KMS-11 (cell line): Measurements from ENCODE around the gene HTT.

Experiments
- H2AFZ ChIP-seq: fragments of 200-600 bp; sonication (generic); 2 replicates; pipeline ENCODE4 v1.6.1; 2016; ENCODE audit warnings: antibody characterized with exemption, mixed run types, low read depth
- H3K27ac ChIP-seq: fragments of 200-600 bp; sonication (generic); 2 replicates; pipeline ENCODE4 v1.6.1; 2016; ENCODE audit warnings: mild to moderate bottlenecking, mixed run types
- H3K27me3 ChIP-seq: fragments of 200-600 bp; sonication (generic); 2 replicates; pipeline ENCODE4 v1.6.1; 2017; ENCODE audit warnings: mild to moderate bottlenecking, low read depth, mixed run types, moderate library complexity; ENCODE audit not compliant: insufficient read depth
- H3K36me3 ChIP-seq: fragments of 200-600 bp; sonication (generic); 2 replicates; pipeline ENCODE4 v1.6.1; 2017; ENCODE audit warnings: mild to moderate bottlenecking, mixed run types; ENCODE audit not compliant: insufficient read depth
- H3K4me1 ChIP-seq: fragments of 200-600 bp; sonication (generic); 2 replicates; pipeline ENCODE4 v1.6.1; 2016; ENCODE audit warnings: mild to moderate bottlenecking, low read depth, mixed run types; ENCODE audit not compliant: poor library complexity, severe bottlenecking
- H3K4me2 ChIP-seq: fragments of 200-600 bp; sonication (generic); 2 replicates; pipeline ENCODE4 v1.7.0; 2016; ENCODE audit warnings: mild to moderate bottlenecking, mixed run types
- H3K4me3 ChIP-seq: fragments of 200-600 bp; sonication (generic); IDR thresholded peaks from 2 replicates; pipeline ENCODE4 v1.6.1; 2017; ENCODE audit warnings: low read depth, low read length, mixed read lengths; ENCODE audit not compliant: insufficient read depth
- H3K79me2 ChIP-seq: fragments of 200-600 bp; sonication (generic); 2 replicates; pipeline ENCODE4 v1.6.1; 2016; ENCODE audit warnings: low read depth, mixed run types; ENCODE audit not compliant: insufficient read depth
- H3K9ac ChIP-seq: fragments of 200-600 bp; sonication (generic); 2 replicates; pipeline ENCODE4 v1.6.1; 2016; ENCODE audit warnings: mild to moderate bottlenecking, mixed run types
- H4K20me1 ChIP-seq: fragments of 200-600 bp; sonication (generic); 2 replicates; pipeline ENCODE4 v1.6.1; 2016; ENCODE audit warnings: mild to moderate bottlenecking, mixed run types; ENCODE audit not compliant: insufficient read depth
- TF ChIP-seq, protein P1 (sequence below): fragments of 200-600 bp; sonication (generic); conservative IDR thresholded peaks from 2 replicates; pipeline ENCODE4 v1.6.1; 2017; ENCODE audit warnings: low read depth, mild to moderate bottlenecking, antibody characterized with exemption, low read length, moderate library complexity, mixed read lengths

Gene HTT

DNA sequence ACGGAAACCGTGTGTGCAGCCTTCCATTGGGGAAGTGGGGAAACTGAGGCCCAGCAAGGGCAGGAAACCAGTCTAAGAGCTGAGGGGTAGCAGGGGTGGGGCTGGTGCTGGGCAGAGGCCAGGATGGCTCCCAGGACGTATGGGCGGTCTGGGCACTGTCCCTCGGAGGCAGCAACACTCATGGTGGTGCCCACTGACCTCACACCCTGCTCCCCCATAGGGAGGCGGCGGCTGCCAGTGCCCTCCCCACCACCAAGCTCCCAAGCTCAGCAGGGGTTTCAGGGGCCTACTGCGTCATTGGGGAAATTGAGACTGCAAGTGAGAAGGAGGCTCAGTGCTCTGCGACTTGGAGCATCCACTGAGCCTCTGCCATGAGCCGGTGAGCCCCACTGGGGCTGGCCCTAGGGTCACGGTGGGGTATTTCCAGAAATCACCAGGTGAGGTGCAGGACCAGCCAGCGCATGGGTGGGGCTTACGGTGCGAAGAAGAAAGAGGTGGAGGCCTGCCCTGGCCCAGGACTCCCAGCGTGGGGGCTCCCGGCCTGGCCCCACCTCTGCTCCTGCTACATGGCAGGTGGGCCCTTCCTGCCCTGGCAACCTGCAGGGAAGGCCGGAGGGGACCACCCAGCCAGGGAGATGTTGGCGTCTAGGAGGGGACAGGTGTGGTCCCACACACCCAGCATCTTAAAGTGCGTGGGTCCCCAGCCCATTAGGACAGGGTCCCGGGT lies 175.4 kb downstream of the HTT start:
- Histone ChIP-seq H2AFZ (no peak overlapping the region), H3K4me3 (no peak overlapping the region), H3K4me2 (no peak overlapping the region), H3K36me3 (no peaks in the 10 kb centered on the region), H3K79me2 (no peaks in the 10 kb centered on the region), H3K4me1 (no peaks in the 10 kb centered on the region), H4K20me1 (no peaks in the 10 kb centered on the region), H3K27ac (no peak overlapping the region), H3K9ac (no peak overlapping the region), H3K27me3 (no peaks in the 10 kb centered on the region)
- TF ChIP-seq, protein P1, sequence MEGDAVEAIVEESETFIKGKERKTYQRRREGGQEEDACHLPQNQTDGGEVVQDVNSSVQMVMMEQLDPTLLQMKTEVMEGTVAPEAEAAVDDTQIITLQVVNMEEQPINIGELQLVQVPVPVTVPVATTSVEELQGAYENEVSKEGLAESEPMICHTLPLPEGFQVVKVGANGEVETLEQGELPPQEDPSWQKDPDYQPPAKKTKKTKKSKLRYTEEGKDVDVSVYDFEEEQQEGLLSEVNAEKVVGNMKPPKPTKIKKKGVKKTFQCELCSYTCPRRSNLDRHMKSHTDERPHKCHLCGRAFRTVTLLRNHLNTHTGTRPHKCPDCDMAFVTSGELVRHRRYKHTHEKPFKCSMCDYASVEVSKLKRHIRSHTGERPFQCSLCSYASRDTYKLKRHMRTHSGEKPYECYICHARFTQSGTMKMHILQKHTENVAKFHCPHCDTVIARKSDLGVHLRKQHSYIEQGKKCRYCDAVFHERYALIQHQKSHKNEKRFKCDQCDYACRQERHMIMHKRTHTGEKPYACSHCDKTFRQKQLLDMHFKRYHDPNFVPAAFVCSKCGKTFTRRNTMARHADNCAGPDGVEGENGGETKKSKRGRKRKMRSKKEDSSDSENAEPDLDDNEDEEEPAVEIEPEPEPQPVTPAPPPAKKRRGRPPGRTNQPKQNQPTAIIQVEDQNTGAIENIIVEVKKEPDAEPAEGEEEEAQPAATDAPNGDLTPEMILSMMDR = no peak

DNA sequence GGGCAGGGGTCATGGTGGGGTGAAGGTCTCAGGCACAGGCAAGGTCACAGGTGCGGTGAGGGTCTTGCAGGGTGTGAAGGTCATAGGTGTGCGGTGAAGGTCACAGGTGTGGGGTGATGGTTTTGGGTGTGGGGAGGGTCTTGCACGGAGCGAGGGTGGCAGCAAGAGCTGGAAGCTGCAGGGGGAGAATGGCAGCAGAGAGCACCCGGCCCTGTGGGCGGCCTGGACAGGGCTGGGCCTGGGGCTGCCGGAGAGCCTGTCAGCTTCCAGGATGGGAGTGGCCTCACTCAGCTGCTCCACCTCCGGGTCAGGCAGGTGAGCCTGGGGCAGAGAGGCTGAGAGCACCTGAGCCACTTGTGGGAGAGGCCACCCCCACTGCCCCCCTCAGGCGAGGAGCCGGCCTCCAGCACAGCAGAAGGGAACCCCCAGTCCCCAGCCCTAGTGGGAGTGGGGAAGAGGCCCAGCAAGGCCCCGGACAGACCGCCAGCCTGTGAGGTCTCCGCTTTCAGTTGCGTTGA lies 176.0 kb downstream of the HTT start:
- Histone ChIP-seq H3K27me3 (no peaks in the 10 kb centered on the region), H3K4me3 (no peak overlapping the region), H3K4me1 (no peaks in the 10 kb centered on the region), H3K4me2 (no peak overlapping the region), H3K27ac (no peak overlapping the region), H3K79me2 (no peaks in the 10 kb centered on the region), H4K20me1 (no peaks in the 10 kb centered on the region), H3K9ac (no peak overlapping the region), H3K36me3 (no peaks in the 10 kb centered on the region), H2AFZ (no peak overlapping the region)
- TF ChIP-seq, protein P1 = no peak

DNA sequence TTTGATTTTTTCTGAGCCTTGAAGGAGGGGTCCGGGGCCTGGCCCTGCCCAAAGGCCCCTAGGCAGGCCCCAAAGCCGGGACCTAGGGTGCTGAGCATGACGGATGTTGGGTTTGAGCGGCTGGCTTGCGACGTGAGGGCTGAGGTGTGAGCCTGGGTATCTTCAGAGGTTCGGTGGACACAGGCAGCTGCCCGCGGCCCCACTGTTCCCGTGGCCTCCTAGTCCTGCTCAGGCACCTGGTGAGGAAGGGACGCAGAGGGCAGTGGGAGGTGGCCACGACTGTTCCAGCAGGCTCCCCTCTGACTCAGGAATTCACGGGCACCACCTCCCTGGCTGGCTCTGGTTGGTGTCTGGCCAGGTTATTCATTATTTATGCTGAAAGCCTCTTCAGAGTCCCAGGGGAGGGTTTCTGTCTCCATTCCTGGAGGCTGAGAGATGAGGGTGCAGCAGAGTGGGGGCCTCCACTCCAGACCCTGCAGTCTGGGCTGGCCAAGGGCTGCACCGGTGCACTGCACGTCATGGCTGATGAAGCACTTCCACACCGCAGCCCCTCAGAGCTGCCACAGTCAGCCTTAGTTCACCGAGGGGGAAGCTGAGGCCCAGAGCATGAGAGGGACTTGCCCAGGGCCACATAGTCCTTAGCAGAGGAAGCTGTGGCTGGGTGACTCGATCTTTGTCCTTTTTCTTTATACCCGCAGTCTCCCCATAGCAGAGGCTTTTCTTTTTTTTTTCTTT lies 176.6 kb downstream of the HTT start:
- Histone ChIP-seq H3K4me1 (no peaks in the 10 kb centered on the region), H3K4me2 (no peak overlapping the region), H3K79me2 (no peaks in the 10 kb centered on the region), H3K9ac (no peak overlapping the region), H3K27me3 (no peaks in the 10 kb centered on the region), H3K27ac (no peak overlapping the region), H2AFZ (no peak overlapping the region), H3K4me3 (no peak overlapping the region), H3K36me3 (no peaks in the 10 kb centered on the region), H4K20me1 (no peaks in the 10 kb centered on the region)
- TF ChIP-seq, protein P1 = no peak

DNA sequence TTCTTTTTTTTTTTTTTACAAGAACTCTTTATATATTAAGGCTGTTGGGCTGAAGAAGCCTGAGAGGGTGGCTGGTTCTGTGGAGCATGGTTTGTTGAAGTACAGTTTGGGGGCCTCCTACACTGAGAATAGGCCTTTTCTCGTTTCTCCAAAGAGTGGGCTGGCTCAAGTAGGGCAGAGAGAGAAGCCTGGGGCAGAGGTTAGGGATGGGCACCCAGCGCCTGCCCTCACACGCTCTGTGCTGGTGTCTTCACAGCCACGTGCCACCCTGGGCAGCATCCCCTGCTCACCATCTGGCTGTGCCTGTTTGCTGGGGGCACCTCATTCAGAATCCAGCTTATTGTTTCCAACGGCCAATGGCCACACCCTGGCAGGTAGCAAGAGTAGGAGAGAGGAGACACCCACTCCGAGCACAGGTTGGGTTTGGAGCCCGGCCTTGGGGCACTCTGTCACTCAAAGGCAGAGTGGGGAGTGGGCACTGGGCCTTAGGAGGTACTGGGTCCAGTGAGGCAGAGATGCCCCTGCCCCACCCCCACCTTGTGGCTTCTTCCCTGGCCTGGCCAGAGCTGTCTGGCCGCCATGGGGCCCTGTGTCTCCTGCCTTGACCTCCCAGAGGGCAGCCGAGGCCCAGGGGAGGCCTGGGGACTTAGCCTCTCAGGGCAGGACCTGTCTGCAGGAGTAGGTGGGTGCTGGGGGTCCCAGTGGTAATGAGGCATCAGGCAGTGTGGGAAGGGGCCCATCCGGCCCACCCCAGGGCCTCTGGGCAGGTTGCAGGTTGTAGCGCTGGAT lies 177.4 kb downstream of the HTT start:
- H3K4me3 ChIP-seq = no peak overlapping the region

More for the DNA sequence above, 177.4 kb downstream of the HTT start:
- H3K4me1 ChIP-seq = no peaks in the 10 kb centered on the region
- TF ChIP-seq, protein P1 = no peak
- H3K27me3 ChIP-seq = no peaks in the 10 kb centered on the region
- no peaks in the 10 kb centered on the region for H3K79me2 ChIP-seq
- H3K9ac ChIP-seq = no peak overlapping the region
- no peak overlapping the region for H3K27ac ChIP-seq
- no peak overlapping the region for H3K4me2 ChIP-seq
- H2AFZ ChIP-seq = no peak overlapping the region
- no peaks in the 10 kb centered on the region for H3K36me3 ChIP-seq
- H4K20me1 ChIP-seq = no peaks in the 10 kb centered on the region
